Measurements from ENCODE around the gene TRMT6. TPM values are rescaled to one million over a fixed set of nuclear protein-coding genes. Genes with fewer than 3 reads are reported as not detected.

Gene TRMT6, protein sequence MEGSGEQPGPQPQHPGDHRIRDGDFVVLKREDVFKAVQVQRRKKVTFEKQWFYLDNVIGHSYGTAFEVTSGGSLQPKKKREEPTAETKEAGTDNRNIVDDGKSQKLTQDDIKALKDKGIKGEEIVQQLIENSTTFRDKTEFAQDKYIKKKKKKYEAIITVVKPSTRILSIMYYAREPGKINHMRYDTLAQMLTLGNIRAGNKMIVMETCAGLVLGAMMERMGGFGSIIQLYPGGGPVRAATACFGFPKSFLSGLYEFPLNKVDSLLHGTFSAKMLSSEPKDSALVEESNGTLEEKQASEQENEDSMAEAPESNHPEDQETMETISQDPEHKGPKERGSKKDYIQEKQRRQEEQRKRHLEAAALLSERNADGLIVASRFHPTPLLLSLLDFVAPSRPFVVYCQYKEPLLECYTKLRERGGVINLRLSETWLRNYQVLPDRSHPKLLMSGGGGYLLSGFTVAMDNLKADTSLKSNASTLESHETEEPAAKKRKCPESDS
- total RNA-seq = 15.8 and 18.4 TPM in 2 replicates

- Histone ChIP-seq H3K36me3 (ENCODE audit: control insufficient read depth, insufficient read depth, low read length) (no peaks in the 10 kb centered on the region), H3K4me3 (ENCODE audit: low read depth, low read length) (peak within 1 kb of the TSS; percentile 93), H3K27me3 (ENCODE audit: control insufficient read depth, insufficient read depth, low read length) (no peaks in the 10 kb centered on the region)
- TF ChIP-seq, protein P1, sequence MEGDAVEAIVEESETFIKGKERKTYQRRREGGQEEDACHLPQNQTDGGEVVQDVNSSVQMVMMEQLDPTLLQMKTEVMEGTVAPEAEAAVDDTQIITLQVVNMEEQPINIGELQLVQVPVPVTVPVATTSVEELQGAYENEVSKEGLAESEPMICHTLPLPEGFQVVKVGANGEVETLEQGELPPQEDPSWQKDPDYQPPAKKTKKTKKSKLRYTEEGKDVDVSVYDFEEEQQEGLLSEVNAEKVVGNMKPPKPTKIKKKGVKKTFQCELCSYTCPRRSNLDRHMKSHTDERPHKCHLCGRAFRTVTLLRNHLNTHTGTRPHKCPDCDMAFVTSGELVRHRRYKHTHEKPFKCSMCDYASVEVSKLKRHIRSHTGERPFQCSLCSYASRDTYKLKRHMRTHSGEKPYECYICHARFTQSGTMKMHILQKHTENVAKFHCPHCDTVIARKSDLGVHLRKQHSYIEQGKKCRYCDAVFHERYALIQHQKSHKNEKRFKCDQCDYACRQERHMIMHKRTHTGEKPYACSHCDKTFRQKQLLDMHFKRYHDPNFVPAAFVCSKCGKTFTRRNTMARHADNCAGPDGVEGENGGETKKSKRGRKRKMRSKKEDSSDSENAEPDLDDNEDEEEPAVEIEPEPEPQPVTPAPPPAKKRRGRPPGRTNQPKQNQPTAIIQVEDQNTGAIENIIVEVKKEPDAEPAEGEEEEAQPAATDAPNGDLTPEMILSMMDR (IDR thresholded peaks at IDR 0.05; ENCODE audit: insufficient read depth, low read length, severe bottlenecking) = no peak
- no peak for FAIRE-seq
- peak; percentile 92 for DNase-seq (ENCODE audit: low read depth)
Measured at GRCh38 chr20:5950271-5951031, at the start of gene TRMT6, which contains the start of gene MCM8. TSS of gene TRMT6 (minus strand) at chr20:5950533. CDS start at chr20:5950405, 128 bp downstream. TSS of gene MCM8 (plus strand) at chr20:5950652. CDS start at chr20:5952016, 1,364 bp downstream.

DNA sequence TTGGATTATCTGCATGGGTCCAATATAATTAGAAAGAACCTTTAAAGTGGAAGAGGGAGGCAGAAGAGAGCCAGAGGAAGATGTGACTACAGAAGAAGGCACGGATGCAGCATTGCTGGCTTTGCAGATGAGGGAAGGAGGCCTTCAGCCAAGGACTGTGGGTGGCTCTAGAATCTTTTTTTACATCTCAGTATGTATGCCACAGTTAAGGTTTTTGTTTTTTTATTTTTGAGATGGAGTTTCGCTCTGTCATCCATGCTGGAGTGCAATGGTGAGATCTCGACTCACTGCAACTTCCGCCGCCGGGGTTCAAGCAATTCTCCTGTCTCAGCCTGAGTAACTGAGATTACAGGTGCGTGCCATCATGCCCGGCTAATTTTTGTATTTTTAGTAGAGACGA is 49.5 kb upstream of the TRMT6 start:
- FAIRE-seq (no peak), DNase-seq (ENCODE audit: low read depth) (no peak)
- TF ChIP-seq, protein P1 (IDR thresholded peaks at IDR 0.05; ENCODE audit: insufficient read depth, low read length, severe bottlenecking) = no peak
- peaks cover 3% of the 10 kb centered on the region for H3K36me3 ChIP-seq (ENCODE audit: control insufficient read depth, insufficient read depth, low read length)
- H3K27me3 ChIP-seq (ENCODE audit: control insufficient read depth, insufficient read depth, low read length) = no peaks in the 10 kb centered on the region
- H3K4me3 ChIP-seq (ENCODE audit: low read depth, low read length) = no peak overlapping the region

- Histone ChIP-seq H3K4me3 (ENCODE audit: low read depth, low read length) (no peak overlapping the region), H3K27me3 (ENCODE audit: control insufficient read depth, insufficient read depth, low read length) (no peaks in the 10 kb centered on the region), H3K36me3 (ENCODE audit: control insufficient read depth, insufficient read depth, low read length) (peaks cover 3% of the 10 kb centered on the region)
- DNase-seq (ENCODE audit: low read depth) (no peak), FAIRE-seq (peak; percentile 13)
- TF ChIP-seq, protein P1 (IDR thresholded peaks at IDR 0.05; ENCODE audit: insufficient read depth, low read length, severe bottlenecking) = no peak
Measured at GRCh38 chr20:5996765-5997164, 46.4 kb upstream of the TRMT6 start.

DNA sequence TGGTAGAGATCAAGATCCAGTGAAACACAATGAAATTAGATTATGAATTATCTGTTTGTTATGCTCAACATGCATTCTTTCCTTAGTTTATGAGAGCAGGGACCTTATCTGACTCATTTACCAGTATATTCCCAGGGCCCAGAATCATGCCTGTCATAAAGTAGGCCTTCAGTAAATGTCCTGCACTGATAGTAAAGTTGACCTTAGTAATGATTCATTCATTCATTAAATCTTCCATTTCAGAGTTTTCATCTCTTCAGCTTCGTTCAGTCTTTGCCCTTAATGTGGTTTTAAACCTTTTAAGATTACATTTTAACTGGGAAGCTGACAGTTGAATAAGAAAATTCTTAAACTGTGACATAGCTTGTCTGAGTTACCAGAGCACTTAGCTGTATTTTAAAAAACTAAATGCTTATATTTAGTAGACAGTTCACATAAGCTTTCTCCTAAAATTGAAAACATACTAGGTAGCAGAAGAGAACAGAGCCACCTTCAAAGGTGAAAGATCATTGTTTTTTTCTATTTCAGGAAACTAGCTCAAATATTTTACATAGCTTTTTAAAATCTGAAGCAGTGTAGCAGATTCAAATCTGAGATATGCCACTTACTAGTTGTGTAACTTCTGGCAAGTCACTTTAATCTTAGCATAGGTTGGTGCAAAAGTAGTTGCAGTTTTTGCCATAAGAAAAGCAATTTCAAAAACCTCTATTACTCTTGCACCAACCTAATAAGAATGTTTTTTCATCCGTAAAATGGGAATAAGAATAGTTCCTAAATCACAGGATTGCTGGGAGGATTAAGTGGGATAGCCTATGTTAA is 41.5 kb upstream of the TRMT6 start:
- FAIRE-seq (no peak), DNase-seq (ENCODE audit: low read depth) (no peak)
- H3K4me3 ChIP-seq (ENCODE audit: low read depth, low read length) = no peak overlapping the region
- peaks cover 3% of the 10 kb centered on the region for H3K36me3 ChIP-seq (ENCODE audit: control insufficient read depth, insufficient read depth, low read length)
- no peaks in the 10 kb centered on the region for H3K27me3 ChIP-seq (ENCODE audit: control insufficient read depth, insufficient read depth, low read length)
- TF ChIP-seq, protein P1 (IDR thresholded peaks at IDR 0.05; ENCODE audit: insufficient read depth, low read length, severe bottlenecking) = no peak

- Histone ChIP-seq H3K4me3 (ENCODE audit: low read depth, low read length) (no peak overlapping the region), H3K27me3 (ENCODE audit: control insufficient read depth, insufficient read depth, low read length) (no peaks in the 10 kb centered on the region), H3K36me3 (ENCODE audit: control insufficient read depth, insufficient read depth, low read length) (peaks cover 3% of the 10 kb centered on the region)
- FAIRE-seq (no peak), DNase-seq (ENCODE audit: low read depth) (no peak)
- TF ChIP-seq, protein P1 (IDR thresholded peaks at IDR 0.05; ENCODE audit: insufficient read depth, low read length, severe bottlenecking) = no peak
Measured at GRCh38 chr20:5990946-5991345, 40.6 kb upstream of the TRMT6 start.

Data from bronchial epithelial cell (primary cell).